A673 (cell line): ENCODE measurements around the gene ZNF483. TPM values are rescaled to one million over a fixed set of nuclear protein-coding genes. Genes with fewer than 3 reads are reported as not detected.
"Not testable (repeated sequence)": the region's sequence is repeated elsewhere in the genome, so short reads cannot be mapped to it uniquely, and the experiment has no call there.

Source experiments
- BruUV-seq: library from RNA; stranded (reverse); fragments of 400-500 nt; replicated peaks from 2 replicates; lab custom pipeline; 2021; lab: Mats Ljungman, UMichigan
- CTCF ChIA-PET: fragments of 300-600 bp; sonication (Branson Sonifier 250); formaldehyde crosslinking; loops from one replicate; lab custom pipeline; 2022; ENCODE audit warnings: antibody characterized with exemption; lab: Charles Lee
- POLR2A ChIA-PET: fragments of 300-600 bp; sonication (Branson Sonifier 250); formaldehyde crosslinking; loops from one replicate; lab custom pipeline; 2022; ENCODE audit warnings: antibody characterized with exemption; ENCODE audit not compliant: low non-redundant PET; lab: Charles Lee
- DNase-seq: peaks from one replicate; pipeline ENCODE4 v3.0.0-alpha.2; 2015; ENCODE audit warnings: low spot score
- H3K27ac ChIP-seq: fragments of 200-600 bp; sonication (generic); 2 replicates; pipeline ENCODE4 v1.5.1; 2016; ENCODE audit warnings: mixed run types, low read depth, mild to moderate bottlenecking, mixed read lengths, antibody characterized with exemption, low read length; ENCODE audit not compliant: poor library complexity, severe bottlenecking
- H3K27me3 ChIP-seq: fragments of 200-600 bp; sonication (generic); replicated peaks from 2 replicates; pipeline ENCODE4 v1.6.1; 2017; ENCODE audit warnings: mixed run types, low read depth, mild to moderate bottlenecking, mixed read lengths, antibody characterized with exemption, low read length; ENCODE audit not compliant: insufficient read depth, poor library complexity
- H3K36me3 ChIP-seq: fragments of 200-600 bp; sonication (generic); 2 replicates; pipeline ENCODE4 v1.6.1; 2016; ENCODE audit warnings: mixed run types, mild to moderate bottlenecking, mixed read lengths, antibody characterized with exemption, low read length; ENCODE audit not compliant: insufficient read depth, poor library complexity, severe bottlenecking
- H3K4me1 ChIP-seq: fragments of 200-600 bp; sonication (generic); 2 replicates; pipeline ENCODE4 v1.6.1; 2017; ENCODE audit warnings: mixed run types, mild to moderate bottlenecking, mixed read lengths, antibody characterized with exemption, low read length; ENCODE audit not compliant: insufficient read depth, poor library complexity, severe bottlenecking
- H3K4me3 ChIP-seq: fragments of 200-600 bp; sonication (generic); 2 replicates; pipeline ENCODE4 v1.5.1; 2016; ENCODE audit warnings: low read depth, mixed run types, mild to moderate bottlenecking, mixed read lengths, low read length; ENCODE audit not compliant: poor library complexity, severe bottlenecking
- H3K9me3 ChIP-seq: fragments of 200-600 bp; sonication (generic); 2 replicates; pipeline ENCODE4 v1.6.1; 2016; ENCODE audit warnings: mixed run types, low read depth, mild to moderate bottlenecking, mixed read lengths, antibody characterized with exemption, low read length; ENCODE audit not compliant: poor library complexity, severe bottlenecking
- CTCF ChIP-seq: fragments of 300-800, 200-600 bp; sonication (generic); conservative IDR thresholded peaks from 2 replicates; pipeline ENCODE4 v1.5.1; 2017; ENCODE audit warnings: low read depth, mild to moderate bottlenecking, antibody characterized with exemption, low read length, moderate library complexity, mixed read lengths
- EZH2 ChIP-seq: fragments of 200-600 bp; sonication (generic); IDR thresholded peaks from 2 replicates; pipeline ENCODE4 v1.6.1; 2017; ENCODE audit warnings: borderline replicate concordance, low read depth, mild to moderate bottlenecking, mixed read lengths, antibody characterized with exemption, low read length; ENCODE audit not compliant: poor library complexity, severe bottlenecking
- intact Hi-C: fragments of 100-400 bp; cut with micrococcal nuclease; formaldehyde crosslinking; loops from one replicate; pipeline ENCODE4 v1.10.0; 2022; ENCODE audit not compliant: unreplicated experiment
- total RNA-seq: library from RNA; stranded (reverse); gene quantifications from 2 replicates; pipeline ENCODE4 v1.2.3, GENCODE V29; 2021

ZNF483 gene
- total RNA-seq, 1 experiment from 2014 or later = 3.4 TPM

GRCh38 chr9:111533099-111533790, 8.3 kb downstream of the ZNF483 start:
- peaks cover 11% of the 10 kb centered on the region for H3K4me1 ChIP-seq
- no peak for TF ChIP-seq CTCF
- no peak for TF ChIP-seq EZH2
- DNase-seq = no peak
- no peak overlapping the region for H3K27ac ChIP-seq
- H3K27me3 ChIP-seq = no peaks in the 10 kb centered on the region
- ChIA-PET CTCF (no interaction called here), POLR2A (no interaction called here)
- no peaks in the 10 kb centered on the region for H3K36me3 ChIP-seq
- no peak overlapping the region for H3K4me3 ChIP-seq
- peaks cover 8% of the 10 kb centered on the region for H3K9me3 ChIP-seq
- no TSS peak for BruUV-seq
- intact Hi-C loops = no loop called here

GRCh38 chr9:111542497-111543254, 17.7 kb downstream of the ZNF483 start:
- intact Hi-C loops = no loop called here
- BruUV-seq = no TSS peak
- POLR2A ChIA-PET = no interaction called here
- no peak overlapping the region for H3K27ac ChIP-seq
- H3K4me3 ChIP-seq = no peak overlapping the region
- TF ChIP-seq CTCF (no peak), EZH2 (no peak)
- no peaks in the 10 kb centered on the region for H3K27me3 ChIP-seq
- CTCF ChIA-PET = no interaction called here
- no peak for DNase-seq
- H3K9me3 ChIP-seq = peaks cover 82% of the 10 kb centered on the region
- H3K4me1 ChIP-seq = no peaks in the 10 kb centered on the region
- H3K36me3 ChIP-seq = peaks cover 5% of the 10 kb centered on the region

- POLR2A ChIA-PET = no interaction called here
- CTCF ChIA-PET = no interaction called here
- peaks cover 59% of the 10 kb centered on the region for H3K9me3 ChIP-seq
These were observed 23.6 kb downstream of the ZNF483 start for GRCh38 chr9:111548623-111549022.

GRCh38 chr9:111555425-111555824, 30.4 kb downstream of the ZNF483 start:
- H3K27ac ChIP-seq, intact Hi-C loops, DNase-seq, H3K27me3 ChIP-seq, POLR2A ChIA-PET, CTCF ChIA-PET, BruUV-seq, H3K4me3 ChIP-seq, H3K4me1 ChIP-seq, H3K36me3 ChIP-seq: not testable (repeated sequence)
- H3K9me3 ChIP-seq = peaks cover 11% of the 10 kb centered on the region

More at GRCh38 chr9:111548623-111549022, 23.6 kb downstream of the ZNF483 start:
- Histone ChIP-seq H3K4me3 (no peak overlapping the region), H3K27ac (no peak overlapping the region), H3K36me3 (no peaks in the 10 kb centered on the region), H3K27me3 (no peaks in the 10 kb centered on the region), H3K4me1 (no peaks in the 10 kb centered on the region)
- intact Hi-C loops = no loop called here
- DNase-seq = no peak
- BruUV-seq = no TSS peak
- no peak for TF ChIP-seq EZH2
- no peak for TF ChIP-seq CTCF
